ENCODE data around the gene ACBD6. TPM values are rescaled to one million over a fixed set of nuclear protein-coding genes. Genes with fewer than 3 reads are reported as not detected.

The ACBD6 gene
- total RNA-seq, 1 experiment from 2014 or later = 74.7 TPM

DNA sequence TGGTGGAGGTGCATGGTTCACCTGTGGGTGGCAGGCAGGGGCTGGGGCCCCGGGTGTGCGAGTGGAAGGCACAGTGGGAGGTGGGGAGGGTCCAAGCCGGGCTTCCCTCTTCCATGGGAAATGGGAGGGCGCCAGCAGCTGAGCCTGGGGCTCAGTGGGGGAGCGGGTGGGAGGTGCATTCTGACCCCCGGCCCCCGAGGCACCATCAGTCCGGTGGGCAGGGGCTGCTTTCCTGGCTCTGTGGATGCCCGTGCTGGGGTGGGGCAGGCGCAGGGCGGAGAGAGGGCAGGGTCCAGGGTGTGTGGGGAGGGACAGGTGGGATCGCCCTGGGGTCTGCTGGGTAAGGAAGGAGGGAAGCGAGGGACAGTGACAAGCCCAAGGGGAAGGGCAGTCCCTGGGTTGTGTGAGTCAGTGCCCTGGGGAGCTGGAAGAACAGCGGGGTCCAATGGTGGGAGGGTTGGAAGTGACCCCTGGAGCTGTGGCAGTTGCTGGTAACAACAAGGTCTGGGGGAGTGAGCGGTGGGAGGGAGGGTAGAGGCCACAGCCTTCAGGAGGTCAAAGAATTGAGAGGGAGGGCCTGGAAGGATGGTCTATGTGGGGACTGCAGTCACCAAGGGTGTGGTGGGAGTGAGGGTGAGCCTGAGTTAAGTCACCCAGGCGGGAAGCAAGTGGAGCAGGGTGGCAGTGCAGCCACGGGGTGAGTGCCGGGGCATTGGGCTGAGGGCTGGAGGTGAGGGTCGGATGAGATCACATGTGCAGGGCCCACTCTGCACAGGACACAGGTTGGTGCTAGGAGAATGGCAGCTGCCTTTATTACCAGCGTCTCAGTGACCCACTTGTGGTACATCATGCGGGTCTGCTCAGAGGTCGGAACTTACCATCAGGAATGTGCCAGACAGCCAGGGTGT, 242.7 kb downstream of the ACBD6 start:
- no peaks in the 10 kb centered on the region for H3K36me3 ChIP-seq (ENCODE audit: control insufficient read depth, insufficient read depth, low read length)
- no peaks in the 10 kb centered on the region for H3K27me3 ChIP-seq (replicated peaks; ENCODE audit: control insufficient read depth, insufficient read depth, low read length)
- BruUV-seq (replicated peaks) = no TSS peak
- TF ChIP-seq, protein P1, sequence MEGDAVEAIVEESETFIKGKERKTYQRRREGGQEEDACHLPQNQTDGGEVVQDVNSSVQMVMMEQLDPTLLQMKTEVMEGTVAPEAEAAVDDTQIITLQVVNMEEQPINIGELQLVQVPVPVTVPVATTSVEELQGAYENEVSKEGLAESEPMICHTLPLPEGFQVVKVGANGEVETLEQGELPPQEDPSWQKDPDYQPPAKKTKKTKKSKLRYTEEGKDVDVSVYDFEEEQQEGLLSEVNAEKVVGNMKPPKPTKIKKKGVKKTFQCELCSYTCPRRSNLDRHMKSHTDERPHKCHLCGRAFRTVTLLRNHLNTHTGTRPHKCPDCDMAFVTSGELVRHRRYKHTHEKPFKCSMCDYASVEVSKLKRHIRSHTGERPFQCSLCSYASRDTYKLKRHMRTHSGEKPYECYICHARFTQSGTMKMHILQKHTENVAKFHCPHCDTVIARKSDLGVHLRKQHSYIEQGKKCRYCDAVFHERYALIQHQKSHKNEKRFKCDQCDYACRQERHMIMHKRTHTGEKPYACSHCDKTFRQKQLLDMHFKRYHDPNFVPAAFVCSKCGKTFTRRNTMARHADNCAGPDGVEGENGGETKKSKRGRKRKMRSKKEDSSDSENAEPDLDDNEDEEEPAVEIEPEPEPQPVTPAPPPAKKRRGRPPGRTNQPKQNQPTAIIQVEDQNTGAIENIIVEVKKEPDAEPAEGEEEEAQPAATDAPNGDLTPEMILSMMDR (IDR thresholded peaks at IDR 0.05; ENCODE audit: insufficient read depth in 1 of 2, low read depth in 1 of 2, low read length in 1 of 2, severe bottlenecking in 1 of 2, unreplicated experiment in 1 of 2) = no peak
- Mint-ChIP-seq H3K9me3 (ENCODE audit: unreplicated experiment) (no peaks in the 10 kb centered on the region), H3K4me1 (ENCODE audit: low read depth, unreplicated experiment) (no peaks in the 10 kb centered on the region), H3K27ac (ENCODE audit: unreplicated experiment) (no peak overlapping the region), H3K36me3 (ENCODE audit: insufficient read depth, unreplicated experiment) (peaks cover 4% of the 10 kb centered on the region), H3K27me3 (ENCODE audit: insufficient read depth, unreplicated experiment) (no peaks in the 10 kb centered on the region), H3K4me3 (ENCODE audit: unreplicated experiment) (no peak overlapping the region)
- intact Hi-C loops (cut with micrococcal nuclease; ENCODE audit: unreplicated experiment) = no loop called here
- no peaks in the 10 kb centered on the region for H3K4me1 ChIP-seq
- CTCF ChIA-PET = interaction anchor here (1.2 kb wide), 1 partner anchor 72 kb away, joined by 4 read pairs; no protein-coding TSS in a partner anchor
- H3K9me3 ChIP-seq = no peaks in the 10 kb centered on the region
- no peak overlapping the region for H3K4me3 ChIP-seq (ENCODE audit: low read depth, low read length)
- DNase-seq = no peak
- POLR2A ChIA-PET = no interaction called here

GRCh38 chr1:180258935-180259334, 243.4 kb downstream of the ACBD6 start:
- TF ChIP-seq, protein P1 (IDR thresholded peaks at IDR 0.05; ENCODE audit: insufficient read depth in 1 of 2, low read depth in 1 of 2, low read length in 1 of 2, severe bottlenecking in 1 of 2, unreplicated experiment in 1 of 2) = no peak
- CTCF ChIA-PET = interaction anchor here (1.2 kb wide), 1 partner anchor 71 kb away, joined by 4 read pairs; no protein-coding TSS in a partner anchor

GRCh38 chr1:180258290-180258689, 244.1 kb downstream of the ACBD6 start:
- no peaks in the 10 kb centered on the region for H3K27me3 Mint-ChIP-seq (ENCODE audit: insufficient read depth, unreplicated experiment)

More at GRCh38 chr1:180258935-180259334, 243.4 kb downstream of the ACBD6 start:
- H3K27me3 Mint-ChIP-seq (ENCODE audit: insufficient read depth, unreplicated experiment) = no peaks in the 10 kb centered on the region
- H3K27ac Mint-ChIP-seq (ENCODE audit: unreplicated experiment) = no peak overlapping the region
- H3K36me3 ChIP-seq (ENCODE audit: control insufficient read depth, insufficient read depth, low read length) = no peaks in the 10 kb centered on the region
- H3K9me3 ChIP-seq = no peaks in the 10 kb centered on the region
- POLR2A ChIA-PET = no interaction called here
- no peak overlapping the region for H3K4me3 Mint-ChIP-seq (ENCODE audit: unreplicated experiment)
- no TSS peak for BruUV-seq (replicated peaks)
- no peaks in the 10 kb centered on the region for H3K27me3 ChIP-seq (replicated peaks; ENCODE audit: control insufficient read depth, insufficient read depth, low read length)
- no peaks in the 10 kb centered on the region for H3K36me3 Mint-ChIP-seq (ENCODE audit: insufficient read depth, unreplicated experiment)
- no peak overlapping the region for H3K4me3 ChIP-seq (ENCODE audit: low read depth, low read length)
- no peaks in the 10 kb centered on the region for H3K9me3 Mint-ChIP-seq (ENCODE audit: unreplicated experiment)
- intact Hi-C loops (cut with micrococcal nuclease; ENCODE audit: unreplicated experiment) = no loop called here
- no peaks in the 10 kb centered on the region for H3K4me1 ChIP-seq
- H3K4me1 Mint-ChIP-seq (ENCODE audit: low read depth, unreplicated experiment) = no peaks in the 10 kb centered on the region
- DNase-seq = no peak

More at GRCh38 chr1:180258290-180258689, 244.1 kb downstream of the ACBD6 start:
- TF ChIP-seq, protein P1 (IDR thresholded peaks at IDR 0.05; ENCODE audit: insufficient read depth in 1 of 2, low read depth in 1 of 2, low read length in 1 of 2, severe bottlenecking in 1 of 2, unreplicated experiment in 1 of 2) = no peak
- ChIA-PET POLR2A (no interaction called here), CTCF (no interaction called here)
- H3K9me3 Mint-ChIP-seq (ENCODE audit: unreplicated experiment) = no peaks in the 10 kb centered on the region
- no peaks in the 10 kb centered on the region for H3K36me3 Mint-ChIP-seq (ENCODE audit: insufficient read depth, unreplicated experiment)
- intact Hi-C loops (cut with micrococcal nuclease; ENCODE audit: unreplicated experiment) = no loop called here
- H3K36me3 ChIP-seq (ENCODE audit: control insufficient read depth, insufficient read depth, low read length) = no peaks in the 10 kb centered on the region
- BruUV-seq (replicated peaks) = no TSS peak
- H3K27ac Mint-ChIP-seq (ENCODE audit: unreplicated experiment) = no peak overlapping the region
- no peaks in the 10 kb centered on the region for H3K4me1 Mint-ChIP-seq (ENCODE audit: low read depth, unreplicated experiment)
- no peak overlapping the region for H3K4me3 Mint-ChIP-seq (ENCODE audit: unreplicated experiment)
- H3K27me3 ChIP-seq (replicated peaks; ENCODE audit: control insufficient read depth, insufficient read depth, low read length) = no peaks in the 10 kb centered on the region
- H3K4me1 ChIP-seq = no peaks in the 10 kb centered on the region
- no peak overlapping the region for H3K4me3 ChIP-seq (ENCODE audit: low read depth, low read length)
- no peak for DNase-seq
- no peaks in the 10 kb centered on the region for H3K9me3 ChIP-seq

All from Caco-2 (cell line).